Measurements from ENCODE around the gene ABAT.

- no peak for TF ChIP-seq ELF4 (IDR thresholded peaks at IDR 0.05)
- no peak for TF ChIP-seq FOXM1 (IDR thresholded peaks at IDR 0.05; ENCODE audit: borderline replicate concordance)
- TF ChIP-seq SUZ12 (IDR thresholded peaks at IDR 0.05) = no peak
- TF ChIP-seq CTBP1 (IDR thresholded peaks at IDR 0.05; ENCODE audit: borderline replicate concordance) = no peak
- TF ChIP-seq FOXK2 (IDR thresholded peaks at IDR 0.05) = no peak
- TF ChIP-seq TARDBP (IDR thresholded peaks at IDR 0.05) = no peak
- TF ChIP-seq ZNF384 (IDR thresholded peaks at IDR 0.05) = no peak
- TF ChIP-seq BHLHE40 (IDR thresholded peaks at IDR 0.05; ENCODE audit: borderline replicate concordance) = no peak
- TF ChIP-seq PKNOX1 (IDR thresholded peaks at IDR 0.05) = no peak
Measured at GRCh38 chr16:8806272-8806983, 132.0 kb downstream of the ABAT start.

Measured in HEK293T (cell line).